HG02840 (cell line): Measurements from ENCODE around the gene LYZL1.
"Not testable (repeated sequence)": the region's sequence is repeated elsewhere in the genome, so short reads cannot be mapped to it uniquely, and the experiment has no call there.

ENCODE experiments used
- ATAC-seq: cut with Tn5 transposase; IDR thresholded peaks from one replicate; pipeline ENCODE4 v1.9.1; 2021; ENCODE audit warnings: mild to moderate bottlenecking, moderate library complexity, moderate number of reproducible peaks; ENCODE audit not compliant: unreplicated experiment, low FRiP score

Gene LYZL1

GRCh38 chr10:29288906-29289305 is at the start of gene LYZL1:
Gene LYZL1, plus strand, starts transcription at chr10:29289070. Its CDS starts 2,798 bp downstream, at chr10:29291868.
- not testable (repeated sequence) for ATAC-seq

DNA sequence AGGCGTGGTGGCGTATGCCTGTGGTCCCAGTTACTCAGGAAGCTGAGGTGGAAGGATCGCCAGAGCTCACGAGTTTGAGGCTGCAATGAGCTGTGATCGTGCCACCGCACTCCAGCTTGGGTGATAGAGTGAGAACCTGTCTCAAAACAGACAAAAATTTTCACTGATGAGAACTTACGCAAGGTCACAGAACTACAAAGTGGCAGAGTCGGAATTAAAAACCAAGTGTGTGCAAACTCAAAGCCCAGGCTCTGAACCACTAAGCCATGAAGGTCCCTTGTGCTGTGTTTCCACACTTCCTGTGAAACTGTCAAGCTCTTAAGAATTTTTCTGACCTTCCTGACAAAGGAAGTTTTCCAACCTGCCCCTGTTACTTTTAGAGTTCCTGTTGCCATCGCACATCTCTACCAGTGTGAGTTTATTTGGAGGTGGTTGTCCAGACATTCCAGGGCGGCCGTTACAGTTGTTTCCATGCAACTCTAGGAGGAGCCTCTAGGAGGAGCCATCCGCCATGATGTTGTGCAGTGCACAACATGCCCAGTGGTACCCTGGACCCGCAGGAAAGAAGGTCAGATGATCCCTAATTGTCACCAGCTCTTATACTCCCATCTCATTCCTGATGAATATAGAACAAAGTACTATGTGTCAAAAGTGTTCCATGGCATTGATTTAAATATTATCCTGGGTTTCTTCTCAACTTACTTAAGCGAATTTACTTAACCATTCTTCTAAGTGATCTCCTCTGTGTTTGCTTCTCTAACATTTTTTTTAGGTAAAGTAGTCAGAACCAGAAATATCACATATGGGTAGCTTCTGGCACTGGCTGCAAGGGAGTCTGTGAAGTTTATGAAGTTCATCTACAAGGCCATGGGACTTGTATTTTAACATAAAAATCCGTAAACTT is 49.0 kb upstream of the LYZL1 start:
- ATAC-seq: no peak

DNA sequence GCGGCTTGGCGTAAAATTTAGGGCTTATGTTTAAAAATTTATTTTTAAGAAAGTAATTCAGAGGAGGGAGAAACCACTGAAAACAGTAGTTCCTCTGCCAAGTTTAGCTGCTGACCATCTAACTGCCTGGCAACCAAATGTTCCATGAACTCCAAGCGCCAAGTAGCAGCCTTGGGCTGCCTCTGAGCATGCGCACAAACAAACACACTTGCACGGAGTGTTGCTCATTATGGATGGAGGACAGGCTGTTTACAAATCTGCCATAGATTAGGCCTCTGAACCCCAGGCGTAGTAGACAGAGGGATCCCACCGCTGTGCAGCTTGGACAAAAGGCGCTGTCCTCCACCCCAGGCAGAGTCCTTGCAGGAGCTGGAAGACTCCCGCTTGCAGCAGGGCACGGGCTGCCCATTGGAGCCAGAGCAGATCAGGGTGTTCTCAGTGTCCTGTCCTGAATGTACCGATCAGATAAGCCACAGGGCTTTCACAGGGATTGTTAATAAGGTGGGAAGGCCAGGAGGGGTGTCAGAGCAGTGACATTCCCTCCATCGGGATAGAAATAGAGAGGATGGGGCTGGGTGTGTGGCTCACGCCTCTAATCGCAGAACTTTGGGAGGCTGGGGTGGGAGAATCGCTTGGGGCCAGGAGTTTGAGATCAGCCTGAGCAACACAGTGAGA is 47.7 kb upstream of the LYZL1 start:
- ATAC-seq: no peak

- ATAC-seq: no peak
Observed at GRCh38 chr10:29241925-29242324, 46.9 kb upstream of the LYZL1 start.

- ATAC-seq: no peak
Observed at GRCh38 chr10:29243066-29243465, 45.8 kb upstream of the LYZL1 start.

DNA sequence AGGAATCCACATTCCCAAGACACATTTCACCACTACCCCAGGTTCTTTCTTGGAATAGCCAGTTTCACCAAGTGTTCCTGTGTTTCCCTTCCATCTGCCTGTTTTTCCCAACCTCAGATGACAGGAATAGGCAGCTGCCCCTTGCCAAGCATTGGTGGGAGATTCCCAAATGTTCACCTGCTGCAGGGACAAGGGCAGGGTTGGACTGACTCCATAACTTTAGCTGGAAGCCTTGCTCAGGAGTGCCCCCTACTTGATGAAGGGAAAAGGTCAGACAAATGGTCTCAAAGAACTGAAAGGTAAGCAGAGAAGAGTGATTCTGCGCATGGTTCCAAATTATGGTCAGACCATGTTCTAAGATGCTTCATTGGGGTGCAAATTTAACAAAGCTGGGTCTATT is 45.1 kb upstream of the LYZL1 start:
- no peak for ATAC-seq

DNA sequence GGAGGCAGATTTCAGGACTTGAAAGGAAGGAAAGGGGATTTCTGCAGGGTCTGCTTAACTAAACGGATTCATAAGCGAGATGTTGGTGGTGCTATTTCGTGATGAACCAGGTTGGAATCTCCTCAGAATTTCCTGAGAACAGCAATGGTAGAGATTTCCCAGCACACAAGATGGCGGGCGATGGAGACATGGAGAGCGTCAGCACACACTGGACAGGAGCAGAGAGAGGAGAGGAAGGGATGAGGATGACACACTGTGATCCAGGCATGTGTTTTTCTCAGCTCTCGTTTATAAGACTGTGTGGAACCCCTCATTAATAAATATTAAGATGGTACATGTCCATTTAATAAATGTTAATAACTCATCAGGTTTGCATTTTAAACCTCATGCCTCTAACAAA is 43.9 kb upstream of the LYZL1 start:
- no peak for ATAC-seq

DNA sequence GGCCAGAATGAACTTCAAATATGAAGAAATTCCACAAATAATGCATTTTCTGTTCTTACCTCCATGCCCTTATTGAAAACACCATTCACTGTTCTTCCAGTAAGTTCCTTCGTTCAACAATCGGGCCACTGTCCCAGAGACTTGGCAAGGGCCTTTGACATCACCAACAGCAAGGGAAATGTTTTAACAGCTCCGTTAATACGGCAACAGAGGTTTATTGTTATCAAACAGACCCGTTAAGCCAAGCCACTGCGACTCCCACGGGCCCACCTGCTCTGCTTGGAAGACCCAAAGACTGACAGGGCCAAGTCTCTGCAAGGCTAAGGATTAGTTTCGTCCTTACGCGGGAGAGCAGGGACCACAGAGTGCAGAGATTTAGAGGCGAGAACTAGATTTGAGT is 43.4 kb upstream of the LYZL1 start:
- ATAC-seq: no peak

DNA sequence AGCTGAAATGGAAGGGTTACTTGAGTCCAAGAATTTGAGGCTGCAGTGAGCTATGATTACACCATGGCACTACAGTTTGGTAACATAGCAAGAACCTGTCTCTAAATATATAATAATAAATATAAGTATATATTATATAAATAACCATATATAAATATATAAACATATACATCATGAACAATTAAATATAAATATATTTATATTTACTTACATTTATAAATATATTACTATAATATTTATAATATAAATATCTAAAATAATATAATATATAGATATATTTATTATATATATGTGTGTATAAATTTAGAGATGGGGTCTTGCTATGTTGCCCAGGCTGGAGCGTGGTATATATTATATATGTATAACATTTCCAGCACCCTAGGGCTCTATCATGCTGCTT is 42.4 kb upstream of the LYZL1 start:
- ATAC-seq: no peak

DNA sequence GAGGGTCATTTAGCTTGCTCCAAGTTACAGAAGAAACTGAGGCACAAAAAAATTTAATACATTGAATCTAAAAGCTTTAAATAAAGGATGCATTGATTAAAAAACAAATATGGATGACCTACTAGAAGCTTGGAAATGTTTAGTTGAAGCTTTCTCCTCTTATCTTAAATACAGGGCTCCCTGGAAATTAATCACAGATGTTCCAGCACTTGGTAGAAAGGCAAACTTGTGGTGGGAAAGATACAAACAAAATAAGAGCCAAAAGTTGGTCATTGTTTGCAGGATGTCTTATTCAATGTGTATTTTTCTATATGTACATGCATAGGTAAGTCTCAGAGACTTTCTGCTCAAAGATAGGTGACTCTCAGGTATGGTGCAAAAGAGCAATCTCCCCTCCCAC is 40.7 kb upstream of the LYZL1 start:
- no peak for ATAC-seq

GRCh38 chr10:29249018-29249417 is 39.9 kb upstream of the LYZL1 start:
- ATAC-seq: no peak

- no peak for ATAC-seq
Observed at GRCh38 chr10:29250066-29250465, 38.8 kb upstream of the LYZL1 start.

DNA sequence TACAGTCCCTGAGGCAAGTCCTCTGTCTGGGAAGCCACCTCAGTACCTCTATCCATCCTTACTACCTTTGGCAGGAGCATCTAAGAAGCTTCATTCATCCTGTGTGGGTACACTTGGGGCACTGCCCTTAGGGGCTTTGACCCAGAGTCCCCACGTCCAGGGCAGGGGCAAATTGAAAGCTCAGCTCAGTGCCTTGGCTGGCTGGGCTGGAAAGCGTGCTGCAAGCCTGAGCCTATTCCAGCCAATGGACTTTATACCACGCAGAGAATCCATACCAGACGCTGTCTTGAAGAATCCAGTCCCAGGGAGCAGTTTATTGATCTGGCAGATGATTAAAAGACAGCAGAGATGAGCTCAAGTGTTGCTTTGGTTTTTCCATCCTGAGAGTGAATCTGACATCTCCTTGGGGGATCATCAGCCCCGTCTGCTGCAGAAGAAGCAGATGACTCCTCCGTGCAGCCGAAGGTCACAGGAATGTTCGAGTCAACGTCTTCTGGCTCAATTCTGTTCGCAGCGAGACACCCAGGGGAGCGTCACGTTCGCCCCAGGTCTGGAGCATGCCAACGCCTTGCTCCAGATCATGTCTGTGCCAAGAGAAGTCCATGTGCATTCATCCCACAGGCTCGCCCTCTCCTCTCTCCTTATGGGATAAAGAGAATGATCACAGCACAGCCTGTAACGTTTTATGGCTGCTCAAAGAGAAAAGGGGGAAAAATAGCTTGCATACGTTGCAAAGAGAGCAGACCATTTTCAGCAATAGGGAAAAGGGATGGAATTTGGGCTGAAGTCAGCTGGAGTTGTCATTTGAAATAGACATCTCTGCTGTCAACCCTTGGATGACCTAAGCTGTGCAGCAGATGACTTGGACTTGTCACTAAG is 35.8 kb upstream of the LYZL1 start:
- ATAC-seq: no peak

DNA sequence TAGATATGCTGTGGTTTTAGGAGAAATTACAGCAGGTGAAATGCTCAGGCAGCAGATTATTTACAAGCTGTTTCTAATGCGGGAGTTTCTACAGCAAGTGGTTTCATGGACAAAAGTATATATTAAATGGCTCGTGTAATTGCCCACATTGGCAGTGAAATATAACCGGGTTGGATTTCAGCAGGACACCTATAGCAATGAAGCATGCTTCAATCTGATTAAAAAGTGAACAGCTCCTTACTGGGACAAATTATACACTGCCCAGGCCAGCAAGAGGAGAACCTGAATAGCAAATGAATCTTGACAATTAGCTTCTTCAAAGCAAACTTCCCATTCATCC is 35.2 kb upstream of the LYZL1 start:
- no peak for ATAC-seq

DNA sequence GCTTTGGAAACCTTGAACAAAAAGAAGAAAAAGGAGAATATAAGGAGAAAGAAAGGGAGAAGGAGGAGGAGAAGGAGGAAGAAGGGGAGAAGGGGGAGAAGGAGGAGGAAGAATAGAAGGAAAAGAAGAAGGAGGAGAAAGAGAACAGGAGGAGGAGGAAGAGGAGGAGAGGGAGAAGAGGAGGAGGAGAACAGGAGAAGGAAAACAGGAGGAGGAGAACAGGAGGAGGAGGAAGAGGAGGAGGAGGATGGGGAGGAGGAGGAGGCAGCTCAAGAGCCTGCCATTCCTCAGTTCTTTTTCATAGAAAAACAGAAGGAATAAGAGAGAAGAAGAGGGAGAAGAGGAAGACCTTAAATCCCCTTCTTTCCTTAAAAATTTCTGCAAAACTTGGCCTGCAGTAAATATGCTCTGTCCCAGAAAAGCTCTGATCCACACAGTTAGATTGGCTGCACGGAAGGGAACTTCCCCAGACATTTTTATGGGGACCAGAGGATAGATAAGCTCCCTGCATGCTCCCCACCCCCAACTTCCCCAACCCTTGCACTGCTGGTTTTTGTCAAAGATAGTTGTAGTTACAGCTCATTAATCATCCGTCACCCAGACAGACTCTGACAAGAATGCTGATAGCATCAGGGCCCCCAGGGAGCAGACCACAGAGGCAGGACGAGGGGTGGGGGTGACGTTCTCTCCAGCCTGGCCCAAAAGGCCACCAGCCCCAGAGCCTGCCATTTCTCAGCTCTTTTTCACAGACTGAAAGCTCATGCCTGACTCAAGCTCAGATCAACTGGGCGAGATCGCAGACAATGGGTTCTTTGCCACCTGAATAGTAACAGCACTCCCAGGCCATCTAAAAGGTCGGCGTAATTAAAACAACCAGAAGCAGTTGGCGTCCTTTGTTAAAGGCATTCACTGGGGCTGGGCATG is 34.5 kb upstream of the LYZL1 start:
- no peak for ATAC-seq

DNA sequence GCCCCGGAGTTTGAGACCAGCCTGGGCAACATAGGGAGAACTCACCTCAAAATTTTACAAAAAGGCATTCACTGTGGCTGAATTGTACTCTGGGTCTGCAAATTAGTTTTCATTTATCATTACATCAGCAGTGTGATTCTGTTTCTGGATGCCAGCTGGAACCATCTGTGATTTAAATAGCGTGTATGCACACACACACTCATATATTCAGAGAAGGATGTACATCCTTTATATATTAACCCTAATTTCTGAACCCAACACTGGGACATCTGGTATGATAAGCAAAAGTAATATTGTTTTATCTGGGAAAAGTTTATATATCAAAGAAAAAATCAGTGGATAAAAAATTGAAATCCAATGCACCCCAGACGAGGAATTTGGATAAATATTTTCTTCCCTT is 33.8 kb upstream of the LYZL1 start:
- no peak for ATAC-seq

DNA sequence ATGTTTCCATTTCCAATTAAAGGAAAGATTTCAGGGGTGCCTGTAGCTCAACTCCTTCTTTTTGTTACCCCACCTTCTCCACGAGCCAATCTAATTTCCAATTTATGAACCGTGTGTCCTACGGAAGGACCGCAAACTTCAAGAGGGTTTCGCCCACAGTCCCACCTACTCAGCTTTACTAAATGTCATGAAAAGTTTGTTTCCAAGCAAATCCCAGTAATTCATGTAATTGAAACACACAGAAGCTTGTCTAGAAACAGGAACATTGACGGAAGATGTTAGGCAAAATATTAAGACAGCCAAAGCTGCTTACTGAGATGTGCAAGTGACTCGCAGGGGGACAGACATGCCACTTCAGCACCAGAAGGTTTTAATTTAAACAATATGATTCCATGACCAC is 32.9 kb upstream of the LYZL1 start:
- ATAC-seq: no peak

GRCh38 chr10:29256586-29256985 is 32.3 kb upstream of the LYZL1 start:
- no peak for ATAC-seq

- no peak for ATAC-seq
Observed at GRCh38 chr10:29257106-29257783, 31.6 kb upstream of the LYZL1 start.

DNA sequence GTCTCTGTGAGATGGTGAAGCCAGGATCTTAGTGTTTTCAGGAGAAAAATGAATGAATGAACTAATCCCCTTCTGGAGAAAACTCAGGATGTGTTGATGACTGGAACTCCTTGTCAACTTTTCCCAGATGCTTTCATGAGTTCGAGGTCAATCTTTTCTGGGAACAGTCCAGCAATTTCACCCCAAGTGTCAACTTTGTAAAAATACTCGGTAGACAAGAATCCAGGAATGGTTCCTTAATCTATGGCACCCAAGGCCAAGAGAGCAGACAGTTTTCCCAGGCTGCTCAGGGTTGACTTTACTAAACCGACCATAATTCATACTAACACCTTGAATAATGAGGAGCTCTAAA is 31.1 kb upstream of the LYZL1 start:
- ATAC-seq: no peak
